GM21825 (cell line): Measurements from ENCODE around the gene TIAM2.
"Not testable (repeated sequence)": the region's sequence is repeated elsewhere in the genome, so short reads cannot be mapped to it uniquely, and the experiment has no call there.

ENCODE experiments used
- ATAC-seq: cut with Tn5 transposase; IDR thresholded peaks from one replicate; pipeline ENCODE4 v1.9.1; 2021; ENCODE audit warnings: mild to moderate bottlenecking, moderate library complexity; ENCODE audit not compliant: unreplicated experiment

The TIAM2 gene

DNA sequence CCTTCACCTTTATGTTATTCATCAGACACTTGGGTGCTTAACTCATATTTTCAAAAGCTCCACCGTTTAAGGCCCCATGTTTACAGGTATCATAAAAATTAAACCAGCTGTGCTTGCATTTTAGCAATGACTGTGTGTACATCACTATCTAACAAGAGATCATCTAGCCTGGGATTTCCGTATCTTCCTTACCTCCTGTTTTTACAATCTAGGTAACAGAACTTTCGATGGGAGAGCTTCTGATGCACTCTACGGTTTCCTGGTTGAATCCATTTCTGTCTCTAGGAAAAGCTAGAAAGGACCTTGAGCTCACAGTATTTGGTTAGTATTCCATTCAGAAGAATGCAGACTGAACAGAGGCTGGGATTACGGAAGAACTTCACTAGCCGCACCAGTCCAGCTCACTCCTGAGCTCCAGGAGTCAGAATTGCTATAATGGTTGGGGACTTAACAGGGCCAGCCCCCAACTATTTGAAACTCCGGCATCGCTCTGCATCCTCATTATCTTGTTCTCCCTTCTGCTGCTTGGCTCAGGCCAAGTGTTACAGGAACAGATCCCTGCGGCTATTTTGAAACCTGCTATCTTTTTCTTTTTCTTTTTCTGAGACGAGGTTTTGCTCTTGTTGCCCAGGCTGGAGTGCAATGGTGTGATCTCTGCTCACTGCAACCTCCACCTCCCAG lies 255.7 kb downstream of the TIAM2 start:
- ATAC-seq = no peak

DNA sequence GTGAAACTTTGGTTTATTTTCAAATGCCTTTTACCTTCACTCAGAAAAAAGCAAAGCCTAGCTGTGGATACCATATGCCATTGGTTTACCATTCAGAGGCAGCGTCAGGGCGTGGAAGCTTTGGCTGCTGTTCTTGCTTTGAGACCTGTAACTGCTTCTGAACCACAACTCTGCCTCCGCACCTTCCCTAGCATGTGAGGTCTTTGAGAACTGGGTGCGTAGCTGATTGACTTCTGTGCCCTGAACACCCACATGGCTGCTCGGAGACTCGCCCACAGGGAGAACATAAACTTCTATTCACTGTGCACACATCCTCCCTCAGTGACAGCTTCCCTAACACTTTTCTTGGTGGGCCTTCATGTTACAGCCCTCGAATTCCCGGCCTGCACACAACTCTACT lies 257.5 kb downstream of the TIAM2 start:
- no peak for ATAC-seq

DNA sequence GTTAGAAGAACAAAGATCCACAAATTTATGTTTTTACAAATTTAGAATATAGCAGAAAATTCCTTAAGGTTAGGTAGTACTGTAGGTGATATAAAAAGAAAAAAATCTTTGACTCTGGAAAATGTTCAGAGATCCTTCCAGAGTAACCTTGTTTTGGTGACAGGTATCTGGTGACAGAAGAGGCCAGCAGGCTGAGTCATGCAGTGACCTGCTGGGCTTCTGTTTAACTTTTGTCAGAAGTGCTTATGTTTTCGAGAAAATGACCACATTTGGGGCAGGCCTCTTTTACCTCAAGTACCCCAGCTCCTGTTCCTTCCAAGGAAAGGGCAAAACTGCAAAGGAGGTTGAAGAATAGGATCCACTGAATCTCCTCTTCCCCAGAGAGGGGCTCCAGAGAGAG lies 258.2 kb downstream of the TIAM2 start:
- ATAC-seq = no peak

DNA sequence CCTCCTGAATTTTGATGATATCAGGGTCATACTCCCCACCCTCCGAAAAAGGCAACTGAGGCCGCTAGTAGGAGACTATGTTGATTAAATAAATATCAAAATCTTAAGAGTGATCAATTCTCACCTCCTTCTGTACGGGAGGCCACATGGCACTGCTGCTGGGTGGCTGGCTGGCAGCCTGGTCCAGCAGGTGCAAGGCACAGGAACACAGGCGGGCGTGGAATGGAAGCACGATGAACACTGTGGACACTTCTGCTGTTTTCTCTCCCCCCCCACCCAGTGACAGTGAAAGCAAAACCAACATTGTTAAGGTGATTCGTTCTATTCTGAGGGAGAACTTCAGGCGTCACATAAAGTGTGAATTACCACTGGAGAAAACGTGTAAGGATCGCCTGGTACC lies 259.0 kb downstream of the TIAM2 start:
- no peak for ATAC-seq

DNA sequence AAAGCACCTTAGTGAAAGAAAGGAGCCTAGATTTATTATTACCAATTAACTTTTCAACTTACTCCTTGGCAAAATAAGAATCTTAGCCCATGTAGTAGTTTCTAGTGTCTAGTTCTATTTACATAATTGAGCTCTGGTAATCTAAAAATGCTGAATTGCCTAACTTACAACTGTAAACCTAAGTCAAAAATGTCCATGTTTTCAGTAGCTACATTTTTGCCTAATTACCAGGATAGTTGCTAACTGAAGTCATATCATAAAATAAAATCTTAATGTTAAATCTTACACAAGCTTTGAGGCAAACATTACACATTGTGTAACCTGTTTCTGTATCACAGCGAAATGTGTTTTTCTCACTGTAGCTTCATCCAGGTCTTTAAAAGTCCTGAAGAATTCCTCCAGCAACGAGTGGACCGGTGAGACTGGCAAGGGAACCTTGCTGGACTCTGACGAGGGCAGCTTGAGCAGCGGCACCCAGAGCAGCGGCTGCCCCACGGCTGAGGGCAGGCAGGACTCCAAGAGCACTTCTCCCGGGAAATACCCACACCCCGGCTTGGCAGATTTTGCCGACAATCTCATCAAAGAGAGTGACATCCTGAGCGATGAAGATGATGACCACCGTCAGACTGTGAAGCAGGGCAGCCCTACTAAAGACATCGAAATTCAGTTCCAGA lies 261.1 kb downstream of the TIAM2 start:
- no peak for ATAC-seq

DNA sequence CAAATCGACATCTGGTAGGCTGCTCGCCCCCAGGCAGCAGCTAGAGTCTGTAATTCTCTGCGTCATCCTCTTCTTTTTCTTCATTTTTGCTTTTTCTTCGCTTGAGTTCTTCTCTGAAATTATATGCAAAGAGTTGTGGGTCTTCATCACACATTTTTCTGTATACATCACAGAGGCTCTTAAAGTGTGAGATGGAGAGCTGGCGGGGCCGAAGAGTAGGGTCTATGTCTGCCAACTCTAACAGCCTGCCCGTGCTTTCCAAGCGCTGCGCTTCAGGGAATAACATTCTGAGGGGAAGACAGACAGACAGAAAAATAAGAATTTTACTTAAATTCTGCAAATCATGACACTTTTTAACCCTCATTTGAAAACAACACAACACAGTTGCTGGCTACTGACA lies 262.7 kb downstream of the TIAM2 start:
- ATAC-seq = no peak

DNA sequence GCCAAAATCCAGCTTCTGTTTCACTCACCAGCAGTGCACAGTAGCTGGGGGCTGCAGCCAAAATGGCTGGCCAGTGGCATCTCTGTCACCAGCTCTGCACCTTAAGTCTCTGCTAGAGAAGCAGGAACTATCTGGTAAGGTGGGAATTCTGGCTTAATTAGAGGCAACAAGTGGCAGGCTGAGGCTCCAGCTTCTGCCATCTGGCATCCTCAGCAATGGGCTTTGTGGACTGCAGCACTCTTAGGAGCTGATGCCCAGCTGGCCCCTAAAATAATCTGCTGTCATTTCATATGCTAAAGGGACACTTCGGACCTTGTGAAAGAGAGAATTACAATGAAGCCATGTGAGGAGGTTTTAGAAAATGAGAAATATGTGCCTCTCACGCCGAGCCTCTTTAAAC lies 264.1 kb downstream of the TIAM2 start:
- no peak for ATAC-seq

DNA sequence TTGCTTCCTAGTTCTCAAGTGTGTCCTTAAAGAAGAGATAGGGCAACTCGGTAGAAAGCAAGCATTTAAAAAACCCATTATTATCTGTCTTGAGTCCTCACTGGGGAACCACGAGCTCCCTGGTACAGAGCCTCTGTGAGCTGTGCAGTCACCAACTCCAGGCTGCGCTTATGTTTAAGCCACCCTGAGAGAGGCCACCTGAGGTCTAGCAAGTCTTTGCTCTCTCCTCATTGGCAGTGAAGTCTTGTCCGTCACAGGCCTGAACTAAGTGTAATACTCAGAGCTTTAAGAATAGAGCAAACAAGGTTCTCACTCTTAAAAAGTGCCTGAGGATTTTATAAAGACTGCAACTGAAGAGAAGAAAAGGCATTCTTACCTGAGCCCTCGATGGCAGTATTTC lies 264.8 kb downstream of the TIAM2 start:
- ATAC-seq = no peak

DNA sequence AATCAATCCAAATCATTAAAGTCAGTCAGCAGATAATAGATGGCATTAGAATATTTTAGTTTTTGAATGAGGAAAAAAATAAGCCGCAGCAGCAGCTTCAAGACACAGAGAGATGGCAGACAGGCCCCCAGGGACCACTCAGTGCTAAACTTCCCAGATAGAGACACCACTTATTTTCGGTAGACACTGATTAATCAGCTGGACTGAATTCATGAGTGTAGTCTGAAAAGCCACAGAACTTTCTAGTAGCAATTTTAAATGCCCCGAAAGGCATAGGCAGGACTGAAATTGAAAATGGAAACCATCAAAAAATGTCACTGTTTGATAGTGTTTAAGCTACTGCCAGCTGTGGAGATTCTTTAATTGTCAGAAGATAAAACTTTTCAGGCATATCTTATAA lies 265.6 kb downstream of the TIAM2 start:
- ATAC-seq = no peak

DNA sequence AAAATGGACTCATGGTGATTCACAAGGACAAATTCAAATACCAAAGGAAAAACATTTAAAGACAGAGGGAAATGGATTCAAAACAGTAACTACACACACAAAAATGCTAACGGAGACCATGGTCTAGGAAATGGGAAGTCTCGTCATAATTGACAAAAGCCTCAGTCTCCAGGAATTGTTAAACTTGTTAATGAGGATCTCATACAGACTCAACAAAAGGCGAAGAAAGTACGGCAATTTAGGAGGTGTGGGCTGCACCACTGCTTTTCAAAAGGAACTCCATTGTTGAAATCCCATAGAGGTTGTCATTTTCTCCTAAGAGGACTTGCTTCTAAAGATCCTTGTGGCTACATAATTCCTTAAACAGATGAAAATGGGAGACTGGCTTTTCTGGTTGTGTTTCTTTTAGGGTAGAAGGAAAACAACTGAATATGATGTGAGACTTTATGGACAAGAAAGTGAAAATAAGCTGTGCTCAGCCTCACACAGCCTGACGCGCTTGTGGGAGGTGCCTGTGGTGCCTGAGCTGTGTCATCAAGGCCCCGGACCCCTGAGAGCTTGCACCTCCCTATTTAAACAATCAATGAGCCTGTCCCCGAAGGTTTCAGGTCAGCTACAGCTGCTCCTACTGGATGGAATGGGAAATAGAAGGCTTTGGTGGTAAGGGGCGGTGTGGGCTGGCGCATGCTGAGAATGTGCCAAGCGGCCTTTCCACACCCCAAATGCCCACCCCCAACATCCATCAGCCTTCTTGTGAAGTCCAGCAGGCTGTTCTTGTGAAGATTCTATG lies 266.2 kb downstream of the TIAM2 start:
- no peak for ATAC-seq

DNA sequence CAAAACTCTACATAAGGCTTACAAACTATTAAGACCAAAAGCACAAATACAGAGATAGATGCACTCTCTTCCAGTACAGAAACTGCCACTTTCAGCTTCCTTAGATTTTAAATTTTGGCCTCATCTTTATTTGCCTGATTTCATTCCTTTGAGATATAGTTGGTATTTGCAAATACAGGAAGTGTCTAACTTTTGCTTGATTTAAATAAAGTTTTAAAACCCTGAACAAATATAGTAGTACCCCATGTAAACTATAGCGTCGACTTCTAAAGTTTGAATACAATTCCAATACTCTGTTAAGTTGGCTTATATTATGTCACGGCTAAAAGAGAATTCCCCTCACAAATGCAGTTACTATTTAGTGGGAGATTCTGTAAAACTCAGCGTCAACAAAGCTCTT lies 267.5 kb downstream of the TIAM2 start:
- ATAC-seq = no peak

DNA sequence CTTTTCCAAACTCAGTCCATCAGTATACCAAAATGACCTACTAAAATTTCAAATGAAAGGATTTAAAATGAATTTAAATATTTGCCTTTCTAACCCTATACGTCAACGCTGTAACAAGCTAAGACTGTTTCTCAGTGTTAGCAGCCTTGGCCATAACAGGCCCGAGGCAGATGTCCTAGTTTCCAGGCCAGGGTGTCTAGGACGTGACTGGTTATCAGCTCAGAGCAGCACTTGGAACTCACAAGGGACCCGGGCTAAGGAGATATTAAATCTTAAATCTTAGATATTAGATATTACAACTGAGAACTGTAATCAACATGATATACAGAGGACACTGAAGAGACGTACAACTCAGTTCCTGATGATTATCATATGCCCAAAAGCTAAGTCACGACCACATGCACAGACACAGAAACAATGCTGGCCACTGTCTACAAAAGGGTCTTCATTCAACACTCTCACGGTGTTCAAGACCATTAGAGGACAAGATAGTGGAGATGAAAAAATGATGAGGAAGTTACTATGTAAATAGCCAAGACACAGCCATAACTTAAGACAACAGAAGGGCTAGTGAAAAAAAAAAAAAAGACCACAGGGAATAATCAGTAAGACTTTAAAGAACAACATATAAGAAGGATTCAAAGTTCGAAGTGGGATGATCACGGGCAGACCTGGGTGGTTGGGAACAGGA lies 268.4 kb downstream of the TIAM2 start, which contains the start of gene CLDN20:
Gene CLDN20, plus strand, starts transcription at position 641 of the 691 bp plus-strand sequence. CDS start 11,707 bp downstream, outside the sequence.
- ATAC-seq = no peak

DNA sequence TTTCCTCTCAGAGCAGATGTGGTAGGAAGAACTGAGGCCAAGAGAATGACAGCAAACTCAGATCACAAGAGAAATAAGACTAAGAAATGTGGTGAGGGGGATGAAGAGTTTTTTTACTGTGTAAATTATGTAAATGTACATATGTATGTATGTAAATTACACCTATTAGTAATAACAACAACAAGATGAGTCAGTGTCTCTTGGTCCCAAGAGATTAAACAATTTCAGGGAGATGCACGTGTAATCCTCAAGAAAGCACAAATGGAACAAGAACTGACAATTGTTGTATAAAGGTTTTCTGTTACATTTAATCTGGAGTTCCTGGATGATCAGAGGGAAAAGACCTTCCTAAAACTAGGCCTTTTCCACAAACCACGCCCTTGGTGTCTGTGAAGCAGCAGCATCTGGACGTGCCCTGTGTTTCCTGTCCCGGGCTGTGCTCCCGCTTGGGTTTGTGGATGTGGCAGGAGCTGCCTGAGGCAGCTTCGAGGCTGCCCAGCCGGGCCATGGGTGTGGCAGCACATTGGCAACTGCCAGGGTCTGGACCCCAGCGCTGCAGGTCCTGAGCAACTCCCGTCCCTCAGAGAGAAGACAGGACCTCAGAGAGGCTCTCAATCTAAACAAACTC lies 269.7 kb downstream of the TIAM2 start:
- no peak for ATAC-seq

DNA sequence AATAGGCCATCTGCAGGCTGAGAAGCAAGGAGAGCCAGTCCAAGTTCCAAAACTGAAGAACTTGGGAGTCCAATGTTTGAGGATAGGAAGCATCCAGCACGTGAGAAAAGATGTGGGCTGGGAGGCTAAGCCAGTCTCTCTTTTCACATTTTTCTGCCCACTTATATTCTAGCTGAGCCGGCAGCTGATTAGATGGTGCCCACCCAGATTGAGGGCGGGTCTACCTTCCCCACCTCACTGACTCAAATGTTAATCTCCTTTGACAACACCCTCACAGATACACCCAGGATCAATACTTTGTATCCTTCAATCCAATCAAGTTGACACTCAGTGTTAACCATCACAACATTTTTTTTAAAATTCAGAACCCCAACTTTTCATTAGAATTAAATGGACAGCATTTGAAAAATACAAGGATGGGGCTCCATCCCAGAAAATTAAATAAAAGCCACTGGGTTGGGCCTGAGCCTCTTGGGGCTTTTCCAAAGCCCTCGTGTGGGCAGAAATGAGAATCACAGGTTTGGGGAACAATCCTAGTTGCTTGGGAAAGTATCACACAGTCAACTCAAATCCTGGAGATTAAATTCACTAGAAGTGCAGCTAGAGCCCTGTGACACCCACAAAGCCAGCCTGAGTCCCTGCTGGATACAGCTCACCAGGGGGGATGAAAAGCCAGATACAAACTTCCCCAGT lies 270.9 kb downstream of the TIAM2 start:
- no peak for ATAC-seq

DNA sequence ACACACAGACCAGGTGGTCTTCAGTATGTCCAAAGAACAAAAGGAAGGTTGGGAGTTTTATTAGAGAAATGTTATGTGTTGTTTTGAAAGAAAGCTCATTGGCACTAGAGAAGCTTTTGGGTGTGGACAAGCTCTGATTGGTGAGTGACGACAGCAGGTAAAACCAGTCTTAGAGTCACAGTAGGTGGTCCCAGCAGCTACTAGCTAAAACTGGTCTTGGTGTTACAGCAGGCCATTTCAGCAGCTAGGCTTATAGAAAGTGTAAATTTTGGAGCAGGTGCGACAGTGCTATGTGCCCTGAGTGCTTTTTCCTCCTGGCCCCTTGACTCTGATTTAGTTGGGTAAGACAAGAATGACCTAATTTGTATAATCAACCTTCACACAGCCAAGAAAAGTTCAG lies 272.3 kb downstream of the TIAM2 start:
- ATAC-seq = no peak

DNA sequence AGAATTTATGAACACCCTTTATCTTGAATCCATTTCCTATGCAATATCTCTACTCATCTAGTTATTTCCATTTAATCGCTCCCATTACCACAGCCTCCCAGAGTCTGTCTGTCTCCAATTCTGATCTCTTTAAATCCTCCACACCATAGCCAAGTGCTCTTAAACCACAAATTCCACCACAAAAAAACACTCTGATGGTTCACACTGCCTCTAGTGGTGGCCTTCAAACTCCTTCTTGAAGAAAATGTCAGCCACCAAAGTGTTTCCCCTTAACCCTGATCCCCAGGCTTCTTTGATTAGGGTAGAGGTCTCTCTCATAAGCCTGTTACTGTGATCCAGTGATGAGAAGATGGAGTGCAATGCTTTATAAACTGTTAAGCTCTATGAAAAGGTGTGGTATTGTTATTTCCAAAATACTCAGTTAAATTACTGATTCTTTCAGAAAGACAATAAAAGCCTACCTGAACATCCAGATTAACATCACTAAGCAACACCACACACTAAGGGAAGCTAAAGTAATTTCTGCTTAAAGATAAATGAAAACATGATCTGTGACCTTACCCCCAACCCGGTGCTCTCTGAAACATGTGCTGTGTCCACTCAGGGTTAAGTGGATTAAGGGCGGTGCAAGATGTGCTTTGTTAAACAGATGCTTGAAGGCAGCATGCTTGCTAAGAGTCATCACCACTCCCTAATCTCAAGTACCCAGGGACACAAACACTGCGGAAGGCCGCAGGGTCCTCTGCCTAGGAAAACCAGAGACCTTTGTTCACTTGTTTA lies 273.2 kb downstream of the TIAM2 start:
- ATAC-seq = not testable (repeated sequence)

DNA sequence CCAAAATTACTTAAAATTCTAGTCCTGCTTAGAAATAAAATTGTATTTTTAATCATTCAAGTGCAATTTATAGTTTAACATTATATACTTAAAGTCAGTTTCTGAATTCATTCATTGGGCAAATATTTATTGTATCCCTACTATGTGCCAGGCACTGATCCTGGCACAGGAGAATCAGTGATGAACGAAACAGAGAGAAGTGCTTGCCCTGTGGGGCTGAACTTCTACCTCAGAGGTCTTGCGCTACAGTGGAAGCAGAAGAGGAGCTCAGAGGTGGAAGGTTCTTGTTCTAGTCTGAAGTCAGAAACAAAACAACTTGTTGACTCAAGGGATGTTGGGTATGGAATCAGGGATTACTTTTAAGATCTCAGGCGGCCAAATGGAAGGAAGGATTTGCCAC lies 274.6 kb downstream of the TIAM2 start:
- no peak for ATAC-seq

DNA sequence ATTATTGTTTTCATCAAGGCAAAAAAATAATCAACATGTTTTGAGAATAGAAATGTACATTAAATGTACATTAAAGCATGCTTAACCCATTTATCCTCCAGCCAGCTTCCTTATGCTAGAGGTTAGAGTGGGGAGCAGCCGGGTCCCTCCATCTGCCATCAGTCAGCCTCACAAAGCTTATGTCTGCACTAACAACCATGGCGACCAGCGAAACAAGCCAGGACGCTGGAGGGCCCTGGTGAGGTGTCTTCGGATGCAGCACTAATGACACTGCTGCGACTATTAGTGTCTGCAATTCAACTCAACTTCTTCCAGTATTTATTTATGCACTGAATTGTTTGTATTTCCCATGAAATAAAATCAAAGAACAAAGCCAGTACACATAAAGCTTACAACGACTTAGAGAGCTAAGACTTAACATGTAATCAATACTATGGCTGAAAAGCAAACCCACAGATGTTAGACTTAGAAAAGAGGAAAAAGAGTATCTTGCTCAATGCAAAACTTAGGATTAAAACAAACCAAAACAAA lies 275.5 kb downstream of the TIAM2 start:
- ATAC-seq = no peak

DNA sequence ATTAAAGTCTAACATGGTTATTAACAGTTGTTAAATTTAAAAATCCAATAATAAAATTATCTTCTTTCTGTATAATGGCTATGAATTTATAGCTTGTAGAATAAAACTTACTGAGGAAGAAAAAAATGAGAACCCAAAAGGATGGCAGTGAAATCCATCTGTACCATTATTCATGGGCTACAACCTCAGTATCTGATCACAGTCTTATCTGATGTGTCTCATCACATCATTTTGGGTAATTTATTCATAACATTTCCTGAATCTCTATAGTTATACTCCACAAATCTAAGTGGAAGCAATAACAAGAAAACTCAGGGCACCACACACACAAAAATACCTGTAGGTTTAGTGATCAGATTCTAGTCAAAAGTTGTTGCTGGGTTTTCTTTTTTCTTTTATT lies 276.0 kb downstream of the TIAM2 start:
- ATAC-seq = no peak
